GM12878 (cell line): ENCODE measurements around the gene MCC. TPM values are rescaled to one million over a fixed set of nuclear protein-coding genes. Genes with fewer than 3 reads are reported as not detected.

Experiments
- ATAC-seq: fragments of 200-7000 bp; cut with Tn5 transposase; 3 replicates; pipeline ENCODE4 v1.9.1; 2020; ENCODE audit warnings: mild to moderate bottlenecking, moderate library complexity
- BruUV-seq: library from RNA; stranded (reverse); fragments of 400-500 nt; replicated peaks from 2 replicates; lab custom pipeline; 2021; lab: Mats Ljungman, UMichigan
- CTCF ChIA-PET: fragments of 300-600 bp; sonication (Branson Sonifier 250); formaldehyde crosslinking; extraction: SDS; loops from one replicate; lab custom pipeline; 2021; ENCODE audit warnings: inconsistent platforms; lab: Yijun Ruan, JAX
- POLR2A ChIA-PET: fragments of 350-600 bp; formaldehyde crosslinking; extraction: SDS; loops from one replicate; lab custom pipeline; 2021; ENCODE audit warnings: inconsistent platforms; lab: Charles Lee
- RAD21 ChIA-PET: fragments of 300-600 bp; sonication (Branson Sonifier 250); formaldehyde crosslinking; loops from one replicate; lab custom pipeline; 2023; ENCODE audit warnings: antibody characterized with exemption; ENCODE audit not compliant: unreplicated experiment; lab: Charles Lee
- SMC1A ChIA-PET: fragments of 300-600 bp; sonication (Branson Sonifier 250); formaldehyde crosslinking; loops from one replicate; lab custom pipeline; 2023; ENCODE audit not compliant: unreplicated experiment, uncharacterized antibody; lab: Charles Lee
- DNase-seq: peaks from one replicate; pipeline ENCODE4 v3.0.0-alpha.2; 2011; ENCODE audit warnings: low read depth, low spot score
- FAIRE-seq: peaks from 3 replicates; lab custom pipeline; 2011; peaks lifted over from hg19 to GRCh38; lab: Jason Lieb, UNC
- H2AFZ ChIP-seq: 2 replicates; pipeline ENCODE4 v1.6.0; 2011; ENCODE audit warnings: low read depth, low read length, control low read depth; ENCODE audit not compliant: control insufficient read depth
- H3K27ac ChIP-seq: 2 replicates; pipeline ENCODE4 v1.5.1; 2011; ENCODE audit warnings: control low read depth; ENCODE audit not compliant: control insufficient read depth, insufficient read depth
- H3K27me3 ChIP-seq, 2 experiments: replicated peaks in 1 of 2; 2 replicates each; pipeline versions ENCODE4 v1.6.0 to v1.6.1; 2011; ENCODE audit warnings: low read length in 1 of 2; ENCODE audit not compliant: control insufficient read depth in 2 of 2, insufficient read depth in 2 of 2
- H3K36me3 ChIP-seq, 2 experiments: 2 replicates each; pipeline ENCODE4 v1.5.1; 2011; ENCODE audit warnings: low read length in 1 of 2; ENCODE audit not compliant: control insufficient read depth in 2 of 2, insufficient read depth in 2 of 2
- H3K4me1 ChIP-seq: 2 replicates; pipeline ENCODE4 v1.6.1; 2011; ENCODE audit warnings: mild to moderate bottlenecking, low read length, moderate library complexity, mixed read lengths; ENCODE audit not compliant: control insufficient read depth, insufficient read depth
- H3K4me2 ChIP-seq: 2 replicates; pipeline ENCODE4 v1.6.0; 2011; ENCODE audit warnings: control low read depth; ENCODE audit not compliant: control insufficient read depth, insufficient read depth
- H3K4me3 ChIP-seq: fragments of 200-600 bp; sonication (generic); 2 replicates; pipeline ENCODE4 v1.5.1; 2016
- H3K79me2 ChIP-seq: 2 replicates; pipeline ENCODE4 v1.6.0; 2011; ENCODE audit warnings: low read length; ENCODE audit not compliant: control insufficient read depth, insufficient read depth
- H3K9ac ChIP-seq: 2 replicates; pipeline ENCODE4 v1.8.0; 2011; ENCODE audit warnings: low read length, control low read depth, mixed read lengths; ENCODE audit not compliant: control insufficient read depth, insufficient read depth
- H3K9me3 ChIP-seq: replicated peaks from 3 replicates; pipeline ENCODE4 v1.5.1; 2011; ENCODE audit warnings: mild to moderate bottlenecking, low read length; ENCODE audit not compliant: control insufficient read depth, insufficient read depth
- H4K20me1 ChIP-seq: 2 replicates; pipeline ENCODE4 v1.6.0; 2011; ENCODE audit not compliant: control insufficient read depth, insufficient read depth
- ATF3 ChIP-seq: IDR thresholded peaks from 2 replicates; pipeline ENCODE4 v1.6.1; 2011; ENCODE audit warnings: low read depth, mild to moderate bottlenecking, low read length, moderate library complexity, borderline replicate concordance; ENCODE audit errors: extremely low read depth
- BMI1 ChIP-seq: fragments of 450-650 bp; IDR thresholded peaks from 2 replicates; pipeline ENCODE4 v1.6.1; 2016; ENCODE audit warnings: mild to moderate bottlenecking, moderate library complexity, borderline replicate concordance
- CHD4 ChIP-seq: fragments of 200-600 bp; sonication (generic); IDR thresholded peaks from 2 replicates; pipeline ENCODE4 v1.6.1; 2016; ENCODE audit warnings: mild to moderate bottlenecking
- FOXM1 ChIP-seq: IDR thresholded peaks from 2 replicates; pipeline ENCODE4 v1.6.1; 2012; ENCODE audit warnings: low read depth, mild to moderate bottlenecking, inconsistent platforms, low read length, moderate library complexity
- MEF2A ChIP-seq: IDR thresholded peaks from 2 replicates; pipeline ENCODE4 v1.6.1; 2011; ENCODE audit warnings: low read depth, mild to moderate bottlenecking, low read length, moderate library complexity; ENCODE audit not compliant: insufficient read depth
- NBN ChIP-seq: fragments of 450-650 bp; IDR thresholded peaks from 2 replicates; pipeline ENCODE4 v1.6.1; 2016
- PAX8 ChIP-seq: fragments of 450-650 bp; IDR thresholded peaks from 2 replicates; pipeline ENCODE4 v1.6.1; 2017; ENCODE audit warnings: mild to moderate bottlenecking, moderate library complexity
- PKNOX1 ChIP-seq: fragments of 450-650 bp; IDR thresholded peaks from 2 replicates; pipeline ENCODE4 v1.6.1; 2016; ENCODE audit warnings: mild to moderate bottlenecking
- POU2F2 ChIP-seq: IDR thresholded peaks from 3 replicates; pipeline ENCODE4 v1.6.1; 2011; ENCODE audit warnings: low read depth, mild to moderate bottlenecking, low read length, borderline replicate concordance
- RAD51 ChIP-seq: fragments of 450-650 bp; IDR thresholded peaks from 2 replicates; pipeline ENCODE4 v1.6.1; 2016; ENCODE audit warnings: moderate library complexity, mild to moderate bottlenecking, inconsistent platforms
- RELB ChIP-seq: fragments of 450-650 bp; IDR thresholded peaks from 2 replicates; pipeline ENCODE4 v1.6.1; 2017; ENCODE audit warnings: low read depth, mild to moderate bottlenecking, moderate library complexity
- SIX5 ChIP-seq: IDR thresholded peaks from 2 replicates; pipeline ENCODE4 v1.6.1; 2011; ENCODE audit warnings: mild to moderate bottlenecking, low read depth, low read length, moderate library complexity; ENCODE audit not compliant: severe bottlenecking
- SP1 ChIP-seq: IDR thresholded peaks from one replicate; pipeline ENCODE4 v1.6.1; 2011; ENCODE audit warnings: low read depth, low read length
- SREBF2 ChIP-seq: IDR thresholded peaks from 2 replicates; pipeline ENCODE4 v1.6.1; 2012; ENCODE audit warnings: mild to moderate bottlenecking, low read length
- STAT3 ChIP-seq: IDR thresholded peaks from 2 replicates; pipeline ENCODE4 v1.6.1; 2011; ENCODE audit warnings: low read depth, low read length, improper control_type of control experiment
- TCF7 ChIP-seq: IDR thresholded peaks from 2 replicates; pipeline ENCODE4 v1.6.1; 2014; ENCODE audit warnings: antibody characterized with exemption, borderline replicate concordance
- ZNF217 ChIP-seq: fragments of 450-650 bp; IDR thresholded peaks from 2 replicates; pipeline ENCODE4 v1.6.1; 2017; ENCODE audit warnings: antibody characterized with exemption, mild to moderate bottlenecking
- WGBS: methylation state at CpG from one replicate; pipeline ENCODE4 v1.1.6; 2016; ENCODE audit warnings: low lambda C conversion rate; ENCODE audit not compliant: insufficient replicate concordance, insufficient coverage; ENCODE audit errors: missing lambda C conversion rate; 5-methylcytosine and 5-hydroxymethylcytosine counted together
- in situ Hi-C: fragments of 300-500 bp; cut with MboI; formaldehyde crosslinking; loops from 9 replicates; pipeline ENCODE4 v1.14.3; 2018; ENCODE audit warnings: mixed read lengths
- intact Hi-C: fragments of 100-400 bp; cut with micrococcal nuclease; formaldehyde crosslinking; loops from one replicate; pipeline ENCODE4 v1.14.2; 2022; ENCODE audit not compliant: unreplicated experiment
- polyA plus RNA-seq, 11 experiments: library from polyadenylated mRNA; depleted of rRNA in 4 of 11; unstranded in 6 of 11; stranded (reverse) in 5 of 11; fragments of >200 nt; fragmentation: Nextera tagmentation in 4 of 11; fragmentation: Illumina TruSeq in 1 of 11; extraction: Ambion mirVana in 4 of 11; extraction: Trizol in 1 of 11; gene quantifications; 1 replicate in 1 of 11; 2 replicates in 10 of 11; pipeline versions ENCODE4 v1.2.1 to v1.2.3, GENCODE V29; 2011 to 2016; ENCODE audit warnings: inconsistent platforms in 2 of 11, missing spikeins in 2 of 11, low read depth in 1 of 11
- total RNA-seq, 4 experiments: library from RNA; depleted of rRNA in 3 of 4; stranded (reverse); fragments of >200 nt in 3 of 4; fragmentation: Illumina TruSeq in 1 of 4; extraction: Trizol in 1 of 4; gene quantifications; 2 replicates each; pipeline versions ENCODE4 v1.2.1 to v1.2.3, GENCODE V29; 2013 to 2021

Gene MCC
- total and polyA plus RNA-seq, 10 of the 15 experiments (the other 5 are each of a cell fraction or from before 2014, with no cell fraction given): 0.03 to 0.86 (median 0.16) TPM

- CTCF ChIA-PET: no interaction called here
- Histone ChIP-seq H3K36me3 (no peaks in the 10 kb centered on the region), H3K9ac (no peak overlapping the region), H2AFZ (no peak overlapping the region), H4K20me1 (0 out of 2 replicates have a peak, but pooled peaks cover 3% of the 10 kb centered on the region), H3K27ac (no peak overlapping the region), H3K4me1 (no peaks in the 10 kb centered on the region), H3K4me3 (no peak overlapping the region), H3K9me3 (no peaks in the 10 kb centered on the region; the same call in 2 of the 3 replicates), H3K79me2 (no peaks in the 10 kb centered on the region), H3K27me3 (no peaks in the 10 kb centered on the region), H3K4me2 (no peak overlapping the region)
- intact Hi-C loops (no loop called here), in situ Hi-C loops (no loop called here)
- SMC1A ChIA-PET: interaction anchor here (1.6 kb wide), 1 partner anchor 9 kb away, joined by 5 read pairs; no protein-coding TSS in a partner anchor
- ATAC-seq: no peak
- no peak for TF ChIP-seq NBN
- no peak for TF ChIP-seq CHD4
- no peak for TF ChIP-seq RAD51
- TF ChIP-seq SP1: no peak
- no peak for TF ChIP-seq ZNF217
- no peak for TF ChIP-seq TCF7
- no peak for TF ChIP-seq PAX8
- TF ChIP-seq SIX5: no peak
- TF ChIP-seq ATF3: no peak
- TF ChIP-seq STAT3: no peak
- no peak for TF ChIP-seq SREBF2
- no peak for TF ChIP-seq BMI1
- TF ChIP-seq POU2F2: no peak
- TF ChIP-seq FOXM1: no peak
- TF ChIP-seq PKNOX1: no peak
- TF ChIP-seq RELB: no peak
- TF ChIP-seq MEF2A: no peak
- DNase-seq: no peak
- RAD21 ChIA-PET: no interaction called here
- FAIRE-seq: no peak
- BruUV-seq: no TSS peak
- WGBS: 24% methylated on average over 3 of the region's 3 CpGs
- POLR2A ChIA-PET: no interaction called here
These were observed 416.9 kb downstream of the MCC start for GRCh38 chr5:113071401-113071800.
